GM03348 (cell line): ENCODE data around the gene TMUB1.

Experiments
- DNase-seq: peaks from one replicate; pipeline ENCODE4 v3.0.0; 2012; ENCODE audit warnings: low spot score

The TMUB1 gene

GRCh38 chr7:151083071-151083823 is at the start of gene TMUB1:
TMUB1 (minus strand) TSS chr7:151083493; CDS start chr7:151082563, 930 bp downstream.
- DNase-seq: peak; percentile 81

GRCh38 chr7:151132461-151133205 is 49.3 kb upstream of the TMUB1 start:
- no peak for DNase-seq

- DNase-seq: no peak
These were observed 48.5 kb upstream of the TMUB1 start for GRCh38 chr7:151131592-151132293.

GRCh38 chr7:151131224-151131591 is 47.9 kb upstream of the TMUB1 start:
- no peak for DNase-seq

- DNase-seq: no peak
These were observed 47.5 kb upstream of the TMUB1 start for GRCh38 chr7:151130741-151131157.

GRCh38 chr7:151129960-151130591 is 46.8 kb upstream of the TMUB1 start:
- DNase-seq: no peak

GRCh38 chr7:151129117-151129959 is 46.0 kb upstream of the TMUB1 start:
- DNase-seq: no peak

GRCh38 chr7:151128716-151129115 is 45.4 kb upstream of the TMUB1 start:
- DNase-seq: no peak

GRCh38 chr7:151128144-151128543 is 44.9 kb upstream of the TMUB1 start:
- DNase-seq: no peak

- DNase-seq: no peak
These were observed 43.3 kb upstream of the TMUB1 start for GRCh38 chr7:151126491-151127137.

- peak; percentile 29 for DNase-seq
These were observed 42.7 kb upstream of the TMUB1 start for GRCh38 chr7:151125846-151126481.

GRCh38 chr7:151125470-151125845 is 42.2 kb upstream of the TMUB1 start:
- DNase-seq: peak; percentile 32

- DNase-seq: no peak
These were observed 41.7 kb upstream of the TMUB1 start for GRCh38 chr7:151124899-151125399.

GRCh38 chr7:151124481-151124880 is 41.2 kb upstream of the TMUB1 start:
- DNase-seq: no peak

- DNase-seq: peak; percentile 94
These were observed 40.6 kb upstream of the TMUB1 start for GRCh38 chr7:151123822-151124464.

- DNase-seq: no peak
These were observed 40.0 kb upstream of the TMUB1 start for GRCh38 chr7:151123158-151123821.

GRCh38 chr7:151122796-151123157 is 39.5 kb upstream of the TMUB1 start:
- no peak for DNase-seq

- DNase-seq: no peak
These were observed 39.0 kb upstream of the TMUB1 start for GRCh38 chr7:151122276-151122675.
